NCI-H524 (cell line): Measurements from ENCODE around the gene SMYD1.
A peak's percentile ranks its signal among the peaks of the same experiment; 100 is the strongest.

ENCODE experiments used
- DNase-seq, 2 experiments: peaks; one replicate each; lab custom pipeline; 2025; lab: John Stamatoyannopoulos, UW

The SMYD1 gene

DNA sequence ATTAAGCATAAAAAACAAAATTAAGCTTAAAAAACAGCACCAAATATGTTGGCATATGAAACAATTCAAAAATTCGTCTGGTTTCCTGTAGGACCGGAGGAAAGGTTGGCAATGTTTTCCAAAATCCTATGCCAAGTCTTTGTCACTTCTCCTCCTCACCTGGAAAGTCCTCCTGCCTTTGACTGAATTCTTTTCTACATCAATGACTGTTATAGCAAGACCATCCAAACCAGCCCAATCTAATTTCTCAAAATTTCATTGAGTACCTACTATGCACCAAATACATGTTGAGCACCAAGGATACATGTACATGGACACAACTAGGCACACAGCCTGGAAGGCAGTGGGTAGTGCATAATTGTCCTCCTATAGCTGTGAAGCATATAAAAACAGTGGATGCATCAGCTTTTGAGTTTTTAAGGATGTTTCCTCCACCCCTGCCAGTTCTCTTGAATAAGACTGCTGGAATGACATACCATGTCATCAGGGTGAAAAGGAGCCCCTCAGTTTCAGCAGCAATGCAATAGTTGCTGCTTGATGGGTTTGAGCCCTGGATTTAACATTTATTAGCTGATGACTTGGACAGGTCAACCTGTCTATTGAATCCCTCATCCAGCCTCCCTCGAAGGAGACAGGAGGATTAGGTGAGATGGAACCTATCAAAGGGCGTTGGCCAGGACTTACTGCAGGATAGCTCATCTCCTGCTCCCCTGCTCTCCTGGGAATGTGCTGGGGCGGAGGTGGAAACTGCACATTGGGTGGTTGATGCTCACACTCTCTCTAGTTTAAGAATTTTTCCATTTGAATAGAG lies 55.7 kb downstream of the SMYD1 start:
- no peak for DNase-seq

- no peak for DNase-seq
Observed at GRCh38 chr2:88123975-88124917, 56.6 kb downstream of the SMYD1 start.

DNA sequence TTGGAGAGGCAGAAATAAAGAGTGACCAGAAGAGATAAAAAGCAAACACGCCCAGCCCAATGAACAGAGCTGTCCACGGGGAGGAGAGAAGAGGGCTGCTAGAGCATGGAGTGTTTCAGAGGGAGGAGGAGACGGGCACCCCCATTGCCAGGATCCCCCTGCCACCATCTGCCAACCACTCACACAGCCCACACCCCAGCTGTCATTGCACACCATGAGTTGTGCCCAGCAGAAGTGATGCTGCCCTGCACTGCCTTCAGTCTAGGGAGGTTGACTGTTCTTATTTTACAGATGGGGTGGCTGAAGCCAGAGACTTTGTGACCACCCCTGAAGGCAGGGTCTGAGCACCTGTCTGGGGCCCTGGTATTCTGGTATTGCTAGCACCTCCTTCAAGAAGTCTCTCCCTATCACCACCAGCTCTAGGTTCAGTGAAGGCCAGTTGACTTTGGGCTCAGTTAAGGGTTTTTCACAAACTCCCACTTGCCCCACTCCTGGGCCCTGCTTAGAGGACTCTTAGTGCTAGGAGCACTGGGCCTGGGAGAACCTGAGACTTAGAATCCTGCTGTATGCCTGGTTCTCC lies 57.8 kb downstream of the SMYD1 start:
- peak; percentile 33 to 80 for DNase-seq

GRCh38 chr2:88125924-88126771 lies 58.5 kb downstream of the SMYD1 start:
- no peak for DNase-seq

DNA sequence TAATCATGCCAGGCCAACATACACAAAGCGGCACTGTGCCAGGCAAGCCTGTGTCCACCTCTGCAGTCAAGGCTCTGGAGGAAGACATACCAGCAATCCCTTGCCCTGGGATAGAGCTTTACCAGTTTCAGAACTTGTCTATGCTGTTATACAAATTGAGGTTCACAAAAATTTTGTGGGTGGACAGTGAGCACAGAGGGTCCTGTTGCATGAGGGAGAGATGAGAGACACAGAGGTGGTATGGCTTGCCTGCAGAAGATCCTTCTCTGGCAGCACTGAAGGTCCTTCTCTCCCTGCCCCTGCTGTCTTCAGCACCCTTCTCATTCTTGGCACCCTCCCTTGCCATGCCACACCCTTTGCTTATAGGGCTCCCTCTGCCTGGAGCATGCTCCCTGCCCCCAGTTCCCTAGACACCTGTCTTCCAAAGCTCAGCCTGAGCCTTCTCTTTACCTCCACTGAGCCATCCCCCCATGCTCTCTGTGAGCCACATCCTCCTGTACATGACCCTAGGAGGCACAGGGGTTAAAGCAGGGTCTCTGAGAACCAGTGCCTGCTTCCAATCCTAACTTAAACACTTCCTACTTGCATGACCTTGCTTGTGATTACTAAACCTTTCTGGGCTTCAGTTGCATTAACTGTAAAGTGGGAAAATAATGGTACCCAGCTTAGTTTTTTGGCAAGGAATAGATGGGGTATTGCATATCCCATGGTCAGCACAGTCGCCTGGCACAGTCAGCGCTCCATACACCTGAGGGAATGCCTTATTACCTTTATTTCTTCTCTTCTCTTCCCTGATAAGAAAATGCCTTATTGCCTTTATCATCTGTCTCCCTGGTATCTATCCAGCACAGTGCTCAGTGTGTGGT lies 59.4 kb downstream of the SMYD1 start:
- DNase-seq, result no peak

GRCh38 chr2:88127638-88127887 lies 59.9 kb downstream of the SMYD1 start:
- DNase-seq, result no peak

- DNase-seq, result no peak
Observed at GRCh38 chr2:88127888-88128653, 60.4 kb downstream of the SMYD1 start, which contains the start of gene FABP1. Gene FABP1 (minus strand): TSS chr2:88128062. CDS start chr2:88128017, 45 bp downstream.

DNA sequence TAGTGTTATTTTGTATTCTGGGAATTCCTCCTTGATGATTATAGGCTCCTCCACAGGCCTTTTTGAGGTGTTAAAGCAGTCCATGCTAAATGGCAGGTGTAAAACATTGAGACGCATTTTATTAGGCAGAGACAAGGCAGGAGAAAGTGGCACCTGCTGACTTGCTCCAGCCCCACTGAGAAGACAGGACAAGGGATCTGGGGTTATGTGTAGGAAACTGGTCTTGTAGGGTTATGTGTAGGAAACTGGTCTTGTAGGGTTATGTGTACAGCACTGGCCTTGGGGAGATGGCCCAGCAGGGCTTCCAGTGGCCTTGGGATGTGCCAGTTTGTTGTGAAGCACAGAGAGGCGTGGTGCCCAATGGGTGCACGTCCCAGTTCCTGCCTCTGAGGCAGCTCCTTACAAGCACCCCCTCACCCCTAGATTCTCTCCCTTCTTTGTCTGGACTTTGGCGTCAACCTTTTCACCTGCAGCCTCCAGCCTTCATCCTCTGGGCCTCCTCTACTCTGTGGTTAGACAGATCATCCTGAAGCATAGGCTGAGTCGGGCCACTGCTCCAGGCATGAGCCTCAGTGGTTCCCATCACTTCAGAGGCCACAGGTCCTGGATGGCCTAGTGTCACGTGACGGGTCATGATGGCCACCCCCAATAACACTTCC lies 61.2 kb downstream of the SMYD1 start:
- no peak for DNase-seq

GRCh38 chr2:88129313-88129959 lies 61.8 kb downstream of the SMYD1 start:
- DNase-seq, result no peak

GRCh38 chr2:88131201-88131998 lies 63.8 kb downstream of the SMYD1 start:
- no peak for DNase-seq

- DNase-seq, result no peak
Observed at GRCh38 chr2:88131999-88132368, 64.4 kb downstream of the SMYD1 start.

GRCh38 chr2:88133875-88134274 lies 66.2 kb downstream of the SMYD1 start:
- DNase-seq, result no peak

DNA sequence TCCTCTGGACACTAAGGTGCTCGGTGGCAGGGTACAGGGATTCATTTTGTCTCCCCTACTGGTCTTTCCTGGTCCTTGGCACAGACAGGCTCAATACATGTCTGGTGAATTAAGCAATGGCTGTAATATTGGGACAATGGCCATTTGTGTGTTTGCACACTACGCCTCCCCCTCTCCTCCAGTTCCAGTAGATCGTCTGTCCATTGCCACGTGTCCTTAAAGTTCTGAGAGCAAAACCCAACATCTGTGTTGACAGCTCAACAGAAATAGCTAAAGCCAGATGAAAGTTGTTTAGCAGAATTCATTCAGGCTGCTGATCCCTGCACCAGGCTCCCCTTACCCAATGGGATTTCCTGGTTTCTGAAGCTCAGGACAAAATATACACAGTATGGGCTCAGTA lies 69.2 kb downstream of the SMYD1 start:
- DNase-seq, result no peak

GRCh38 chr2:88137833-88138232 lies 70.2 kb downstream of the SMYD1 start:
- no peak for DNase-seq

GRCh38 chr2:88139203-88139702 lies 71.6 kb downstream of the SMYD1 start:
- DNase-seq, result no peak

DNA sequence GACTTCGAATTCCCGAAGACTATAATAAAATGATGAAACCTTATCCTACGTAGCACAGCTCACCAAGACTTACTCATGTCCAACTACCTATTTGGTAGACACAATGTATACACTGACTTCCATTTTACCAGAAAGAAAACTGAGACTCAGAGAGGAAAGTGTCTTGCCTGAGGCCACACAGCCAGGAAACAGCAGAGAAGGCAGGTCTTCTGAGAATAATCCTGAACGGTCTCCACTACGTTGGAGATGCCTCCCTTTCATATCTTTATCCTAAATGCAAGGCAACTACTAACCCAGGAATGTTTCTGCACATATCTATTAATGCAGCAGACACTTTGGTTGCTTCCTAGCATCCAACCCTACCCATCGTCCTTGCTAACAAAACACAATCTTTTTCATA lies 72.2 kb downstream of the SMYD1 start:
- no peak for DNase-seq

DNA sequence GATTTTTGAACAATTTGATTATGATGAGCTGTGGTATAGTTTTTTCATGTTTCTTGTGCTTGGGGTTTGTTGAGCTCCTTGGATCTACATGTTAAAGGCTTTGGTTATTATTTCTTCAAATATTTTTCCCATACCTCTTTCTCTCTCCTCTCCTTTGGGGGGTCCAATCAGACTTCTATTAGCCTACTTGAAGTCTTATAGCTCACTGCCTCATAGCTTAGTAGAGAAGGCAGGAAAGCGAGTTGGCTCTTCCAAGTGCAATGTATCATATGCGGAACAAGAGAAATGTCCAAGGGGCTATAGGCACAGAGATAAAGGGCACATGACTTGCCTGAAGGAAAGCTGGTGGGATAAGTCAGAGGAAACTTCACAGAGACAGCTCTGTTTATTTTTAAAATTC lies 74.3 kb downstream of the SMYD1 start:
- DNase-seq, result no peak

DNA sequence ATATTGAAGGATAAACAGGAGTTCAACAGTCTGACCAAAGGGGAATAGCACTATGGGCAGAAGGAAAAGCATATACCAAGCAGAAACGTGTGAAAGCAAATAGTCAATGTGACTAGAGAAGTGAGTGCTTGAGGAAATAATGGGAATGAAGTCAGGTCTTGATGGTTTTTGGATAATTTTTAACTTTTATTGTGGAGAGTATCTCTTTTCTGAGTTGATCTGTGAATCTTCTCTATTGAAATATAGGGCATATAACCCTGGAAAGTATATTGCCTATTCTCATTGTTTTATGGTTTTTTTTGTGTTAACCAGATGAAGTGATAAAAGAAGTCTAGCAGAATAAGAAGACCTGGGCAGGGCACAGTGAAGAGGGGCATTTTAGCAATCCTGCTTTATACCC lies 76.6 kb downstream of the SMYD1 start:
- no peak for DNase-seq
